Neural progenitor cell (in vitro differentiated cells): Measurements from ENCODE around the gene RTN4. TPM values are rescaled to one million over a fixed set of nuclear protein-coding genes. Genes with fewer than 3 reads are reported as not detected.

Source experiments
- DNase-seq: peaks from one replicate; pipeline ENCODE4 v3.0.0-alpha.2; 2016; ENCODE audit warnings: low spot score
- H2AFZ ChIP-seq: fragments of 200-600 bp; sonication (generic); replicated peaks from 2 replicates; pipeline ENCODE4 v1.6.1; 2016; ENCODE audit warnings: antibody characterized with exemption
- H3F3A ChIP-seq: fragments of 200-600 bp; sonication (generic); 2 replicates; pipeline ENCODE4 v1.6.1; 2016; ENCODE audit warnings: antibody characterized with exemption, low read depth
- H3K27ac ChIP-seq: fragments of 200-600 bp; sonication (generic); 2 replicates; pipeline ENCODE4 v1.5.1; 2016; ENCODE audit warnings: mild to moderate bottlenecking
- H3K27me3 ChIP-seq: fragments of 200-600 bp; sonication (generic); 2 replicates; pipeline ENCODE4 v1.6.1; 2016; ENCODE audit warnings: mild to moderate bottlenecking, moderate library complexity
- H3K36me3 ChIP-seq: fragments of 200-600 bp; sonication (generic); 2 replicates; pipeline ENCODE4 v1.5.1; 2016
- H3K4me1 ChIP-seq: fragments of 200-600 bp; sonication (generic); 2 replicates; pipeline ENCODE4 v1.6.1; 2016; ENCODE audit warnings: mixed run types
- H3K4me2 ChIP-seq: fragments of 200-600 bp; sonication (generic); 2 replicates; pipeline ENCODE4 v1.6.1; 2016
- H3K4me3 ChIP-seq: fragments of 200-600 bp; sonication (generic); 2 replicates; pipeline ENCODE4 v1.5.1; 2016
- H3K79me2 ChIP-seq: fragments of 200-600 bp; sonication (generic); 2 replicates; pipeline ENCODE4 v1.6.1; 2016; ENCODE audit warnings: low read depth
- H3K9ac ChIP-seq: fragments of 200-600 bp; sonication (generic); 2 replicates; pipeline ENCODE4 v1.6.1; 2016
- H3K9me3 ChIP-seq: fragments of 200-600 bp; sonication (generic); 2 replicates; pipeline ENCODE4 v1.5.1; 2016; ENCODE audit warnings: low read depth
- H4K20me1 ChIP-seq: fragments of 200-600 bp; sonication (generic); 2 replicates; pipeline ENCODE4 v1.6.1; 2016; ENCODE audit warnings: low read depth
- H3K27ac Mint-ChIP-seq: 3 replicates; pipeline ENCODE4 v1.8.0; 2021; ENCODE audit warnings: mixed read lengths
- H3K27me3 Mint-ChIP-seq: 2 replicates; pipeline ENCODE4 v1.8.0; 2022; ENCODE audit warnings: low read depth, mild to moderate bottlenecking, inconsistent platforms, moderate library complexity, mixed read lengths; ENCODE audit not compliant: insufficient read depth
- H3K36me3 Mint-ChIP-seq: 3 replicates; pipeline ENCODE4 v1.8.0; 2021; ENCODE audit warnings: mixed read lengths
- H3K4me1 Mint-ChIP-seq: 3 replicates; pipeline ENCODE4 v1.8.0; 2021; ENCODE audit warnings: mixed read lengths
- H3K4me3 Mint-ChIP-seq: 3 replicates; pipeline ENCODE4 v1.8.0; 2021; ENCODE audit warnings: mild to moderate bottlenecking, moderate library complexity, mixed read lengths
- H3K9me3 Mint-ChIP-seq: 3 replicates; pipeline ENCODE4 v1.8.0; 2020; ENCODE audit warnings: mixed read lengths
- EZH2 ChIP-seq: fragments of 200-600 bp; sonication (generic); IDR thresholded peaks from 2 replicates; pipeline ENCODE4 v1.6.1; 2017; ENCODE audit warnings: antibody characterized with exemption, mild to moderate bottlenecking, moderate library complexity
- EZH2phosphoT487 ChIP-seq: fragments of 200-600 bp; sonication (generic); IDR thresholded peaks from 2 replicates; pipeline ENCODE4 v1.6.1; 2017; ENCODE audit warnings: antibody characterized with exemption
- total RNA-seq: library from RNA; depleted of rRNA; stranded (reverse); fragments of >200 nt; gene quantifications from 2 replicates; pipeline ENCODE4 v1.2.3, GENCODE V29; 2015; ENCODE audit warnings: low replicate concordance
- TF ChIP-seq, protein P1 (sequence below): fragments of 200-600 bp; sonication (generic); IDR thresholded peaks from 2 replicates; pipeline ENCODE4 v1.5.1; 2017; ENCODE audit warnings: antibody characterized with exemption, mild to moderate bottlenecking

The RTN4 gene
- total RNA-seq, 1 donor from 2014 or later, result 157 TPM

DNA sequence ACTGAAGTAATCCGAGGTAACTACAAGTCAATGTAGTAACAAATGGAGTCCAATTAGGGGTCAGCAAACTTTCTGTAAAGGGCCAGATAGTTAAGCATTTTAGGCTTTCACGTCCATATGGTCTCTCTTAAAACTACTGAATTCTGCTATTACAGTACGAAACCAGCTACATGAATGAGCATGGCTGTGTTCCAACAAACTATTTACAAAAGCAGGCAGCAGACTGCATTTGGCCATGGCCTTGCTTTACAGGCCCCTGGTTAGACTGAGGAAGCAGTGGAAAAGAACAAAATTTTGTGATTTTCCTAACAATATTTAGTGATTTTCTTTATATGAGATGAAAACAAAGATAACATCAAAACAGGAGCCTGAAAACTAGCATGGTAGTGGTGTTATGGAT is 64.0 kb downstream of the RTN4 start:
- Histone ChIP-seq H3K9ac (no peak overlapping the region), H3K27ac (no peak overlapping the region), H2AFZ (no peak overlapping the region), H3K4me3 (no peak overlapping the region), H3K27me3 (no peaks in the 10 kb centered on the region), H3F3A (peaks cover 3% of the 10 kb centered on the region), H3K4me2 (no peak overlapping the region), H3K4me1 (no peaks in the 10 kb centered on the region), H3K36me3 (peaks cover 5% of the 10 kb centered on the region), H4K20me1 (peaks cover 62% of the 10 kb centered on the region), H3K79me2 (peaks cover 93% of the 10 kb centered on the region), H3K9me3 (no peaks in the 10 kb centered on the region)
- Mint-ChIP-seq H3K36me3 (peaks cover 19% of the 10 kb centered on the region), H3K4me3 (no peak overlapping the region), H3K9me3 (no peaks in the 10 kb centered on the region), H3K27me3 (no peaks in the 10 kb centered on the region), H3K4me1 (no peaks in the 10 kb centered on the region), H3K27ac (no peak overlapping the region)
- no peak for DNase-seq
- TF ChIP-seq EZH2 (no peak), EZH2phosphoT487 (no peak)
- TF ChIP-seq, protein P1, sequence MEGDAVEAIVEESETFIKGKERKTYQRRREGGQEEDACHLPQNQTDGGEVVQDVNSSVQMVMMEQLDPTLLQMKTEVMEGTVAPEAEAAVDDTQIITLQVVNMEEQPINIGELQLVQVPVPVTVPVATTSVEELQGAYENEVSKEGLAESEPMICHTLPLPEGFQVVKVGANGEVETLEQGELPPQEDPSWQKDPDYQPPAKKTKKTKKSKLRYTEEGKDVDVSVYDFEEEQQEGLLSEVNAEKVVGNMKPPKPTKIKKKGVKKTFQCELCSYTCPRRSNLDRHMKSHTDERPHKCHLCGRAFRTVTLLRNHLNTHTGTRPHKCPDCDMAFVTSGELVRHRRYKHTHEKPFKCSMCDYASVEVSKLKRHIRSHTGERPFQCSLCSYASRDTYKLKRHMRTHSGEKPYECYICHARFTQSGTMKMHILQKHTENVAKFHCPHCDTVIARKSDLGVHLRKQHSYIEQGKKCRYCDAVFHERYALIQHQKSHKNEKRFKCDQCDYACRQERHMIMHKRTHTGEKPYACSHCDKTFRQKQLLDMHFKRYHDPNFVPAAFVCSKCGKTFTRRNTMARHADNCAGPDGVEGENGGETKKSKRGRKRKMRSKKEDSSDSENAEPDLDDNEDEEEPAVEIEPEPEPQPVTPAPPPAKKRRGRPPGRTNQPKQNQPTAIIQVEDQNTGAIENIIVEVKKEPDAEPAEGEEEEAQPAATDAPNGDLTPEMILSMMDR, result no peak

DNA sequence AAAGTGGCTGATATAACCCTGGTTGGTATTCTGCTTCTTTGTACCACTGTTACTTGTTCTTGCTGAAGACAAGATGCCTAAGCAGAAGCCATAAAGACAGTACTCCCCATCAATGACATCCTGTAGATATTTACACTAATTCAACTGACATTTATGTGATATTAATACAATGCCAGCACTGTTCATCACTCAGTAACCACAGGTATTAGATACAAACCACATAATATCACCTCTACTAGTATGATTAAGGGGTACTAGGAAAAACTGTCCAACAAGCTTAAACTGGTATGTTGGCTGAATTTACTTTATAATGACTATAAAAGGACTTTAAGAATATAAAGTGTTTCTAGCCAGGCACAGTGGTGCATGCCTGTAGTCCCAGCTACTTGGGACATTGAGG is 65.8 kb downstream of the RTN4 start:
- Mint-ChIP-seq H3K36me3 (peaks cover 23% of the 10 kb centered on the region), H3K27ac (no peak overlapping the region), H3K4me1 (no peaks in the 10 kb centered on the region), H3K27me3 (no peaks in the 10 kb centered on the region), H3K4me3 (no peak overlapping the region), H3K9me3 (no peaks in the 10 kb centered on the region)
- Histone ChIP-seq H3K9me3 (no peaks in the 10 kb centered on the region), H3K4me3 (no peak overlapping the region), H3K4me2 (no peak overlapping the region), H3K27ac (no peak overlapping the region), H4K20me1 (peaks cover 58% of the 10 kb centered on the region), H3K4me1 (no peaks in the 10 kb centered on the region), H3K79me2 (peaks cover 91% of the 10 kb centered on the region), H3K9ac (no peak overlapping the region), H3F3A (peaks cover 3% of the 10 kb centered on the region), H2AFZ (no peak overlapping the region), H3K36me3 (peaks cover 5% of the 10 kb centered on the region), H3K27me3 (no peaks in the 10 kb centered on the region)
- no peak for DNase-seq
- TF ChIP-seq EZH2phosphoT487 (no peak), EZH2 (no peak)
- TF ChIP-seq, protein P1, result no peak

DNA sequence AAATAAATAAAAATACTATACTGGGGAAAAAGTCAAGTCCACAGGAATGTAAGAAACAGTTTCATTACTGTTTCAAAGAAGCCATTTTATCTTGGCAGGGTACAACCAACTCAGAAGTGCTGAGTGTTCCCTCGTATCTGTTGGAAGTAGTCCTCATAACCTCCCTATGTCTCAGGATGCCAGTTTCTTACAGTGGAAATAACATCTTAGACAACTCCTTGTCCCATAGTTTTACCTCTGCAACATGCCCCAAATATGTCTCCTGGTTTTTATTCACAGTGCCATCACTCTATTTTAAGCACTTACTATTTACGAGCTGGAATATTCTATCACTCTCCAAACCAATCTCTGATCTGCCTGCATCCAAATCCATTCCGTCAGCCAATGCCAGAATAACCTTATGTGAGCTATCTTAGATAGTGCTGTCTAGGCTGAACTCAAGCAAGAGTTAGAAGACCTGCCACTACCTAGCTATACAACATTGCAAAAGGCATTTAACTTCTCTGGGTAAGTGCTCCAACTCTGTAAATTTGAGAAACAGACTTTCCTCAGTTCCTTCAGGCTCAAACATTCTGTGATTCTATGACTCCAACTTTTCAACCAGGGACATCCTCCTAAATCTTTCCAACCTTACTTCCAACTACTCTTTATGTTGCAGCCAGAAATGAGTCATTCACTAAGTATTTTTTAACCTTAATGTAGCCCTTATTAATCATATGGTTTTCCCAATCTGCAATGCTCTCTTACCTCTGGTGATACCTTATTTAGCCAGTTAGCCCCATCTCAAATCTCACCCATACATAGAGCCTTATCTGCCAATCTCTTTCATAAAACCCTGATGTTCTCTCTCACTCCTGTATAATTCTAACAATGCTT is 66.7 kb downstream of the RTN4 start:
- Histone ChIP-seq H3K27ac (no peak overlapping the region), H3K9me3 (no peaks in the 10 kb centered on the region), H3K27me3 (no peaks in the 10 kb centered on the region), H3K9ac (no peak overlapping the region), H3K4me2 (no peak overlapping the region), H2AFZ (no peak overlapping the region), H3F3A (peaks cover 3% of the 10 kb centered on the region), H3K4me3 (no peak overlapping the region), H3K79me2 (peaks cover 91% of the 10 kb centered on the region), H3K4me1 (no peaks in the 10 kb centered on the region), H4K20me1 (peaks cover 49% of the 10 kb centered on the region), H3K36me3 (peaks cover 7% of the 10 kb centered on the region)
- Mint-ChIP-seq H3K4me1 (no peaks in the 10 kb centered on the region), H3K27me3 (no peaks in the 10 kb centered on the region), H3K27ac (no peak overlapping the region), H3K9me3 (no peaks in the 10 kb centered on the region), H3K4me3 (no peak overlapping the region), H3K36me3 (peaks cover 23% of the 10 kb centered on the region)
- no peak for DNase-seq
- TF ChIP-seq EZH2phosphoT487, result no peak
- TF ChIP-seq, protein P1, result no peak
- TF ChIP-seq EZH2, result no peak
